CD4-positive, alpha-beta T cell treated with Interleukin-15 for 4 hours (primary cell): ENCODE measurements around the gene LRRC28.
A peak's percentile ranks its signal among the peaks of the same experiment; 100 is the strongest.
"Not testable (repeated sequence)": the region's sequence is repeated elsewhere in the genome, so short reads cannot be mapped to it uniquely, and the experiment has no call there.

Source experiments
- DNase-seq: peaks from one replicate; pipeline ENCODE4 v3.0.0-alpha.2; 2020; ENCODE audit warnings: low spot score

LRRC28 gene

GRCh38 chr15:99250857-99251841 is at the start of gene LRRC28:
TSS of gene LRRC28 (plus strand) at chr15:99251481. CDS start at chr15:99255958, 4,477 bp downstream.
- DNase-seq = peak; percentile 95

- no peak for DNase-seq
Observed at GRCh38 chr15:99202176-99202552, 49.1 kb upstream of the LRRC28 start.

- no peak for DNase-seq
Observed at GRCh38 chr15:99207672-99208071, 43.6 kb upstream of the LRRC28 start.

DNA sequence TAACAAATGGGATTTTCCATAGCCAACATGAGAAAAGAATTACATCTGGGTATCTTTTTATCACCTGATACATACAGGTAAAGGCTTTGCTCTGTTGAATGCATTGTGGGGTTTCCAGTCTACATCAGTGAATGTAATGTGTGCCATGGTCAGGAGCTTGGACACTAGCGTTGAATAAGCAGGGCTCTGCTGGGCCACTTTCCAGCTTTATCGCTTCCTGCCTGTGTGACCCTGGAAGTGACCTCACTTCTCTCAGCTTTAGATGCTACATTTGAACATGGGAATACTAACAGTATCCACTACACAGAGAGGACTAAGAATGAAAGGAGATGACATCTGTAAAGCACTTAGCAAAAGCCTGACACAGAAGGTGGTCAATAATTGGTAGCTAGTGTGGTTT is 42.0 kb upstream of the LRRC28 start:
- no peak for DNase-seq

- DNase-seq = no peak
Observed at GRCh38 chr15:99210334-99210733, 40.9 kb upstream of the LRRC28 start.

GRCh38 chr15:99211926-99212325 is 39.4 kb upstream of the LRRC28 start:
- DNase-seq = no peak

GRCh38 chr15:99212406-99212805 is 38.9 kb upstream of the LRRC28 start:
- DNase-seq = no peak

GRCh38 chr15:99213187-99213811 is 38.0 kb upstream of the LRRC28 start:
- DNase-seq = peak; percentile 54

DNA sequence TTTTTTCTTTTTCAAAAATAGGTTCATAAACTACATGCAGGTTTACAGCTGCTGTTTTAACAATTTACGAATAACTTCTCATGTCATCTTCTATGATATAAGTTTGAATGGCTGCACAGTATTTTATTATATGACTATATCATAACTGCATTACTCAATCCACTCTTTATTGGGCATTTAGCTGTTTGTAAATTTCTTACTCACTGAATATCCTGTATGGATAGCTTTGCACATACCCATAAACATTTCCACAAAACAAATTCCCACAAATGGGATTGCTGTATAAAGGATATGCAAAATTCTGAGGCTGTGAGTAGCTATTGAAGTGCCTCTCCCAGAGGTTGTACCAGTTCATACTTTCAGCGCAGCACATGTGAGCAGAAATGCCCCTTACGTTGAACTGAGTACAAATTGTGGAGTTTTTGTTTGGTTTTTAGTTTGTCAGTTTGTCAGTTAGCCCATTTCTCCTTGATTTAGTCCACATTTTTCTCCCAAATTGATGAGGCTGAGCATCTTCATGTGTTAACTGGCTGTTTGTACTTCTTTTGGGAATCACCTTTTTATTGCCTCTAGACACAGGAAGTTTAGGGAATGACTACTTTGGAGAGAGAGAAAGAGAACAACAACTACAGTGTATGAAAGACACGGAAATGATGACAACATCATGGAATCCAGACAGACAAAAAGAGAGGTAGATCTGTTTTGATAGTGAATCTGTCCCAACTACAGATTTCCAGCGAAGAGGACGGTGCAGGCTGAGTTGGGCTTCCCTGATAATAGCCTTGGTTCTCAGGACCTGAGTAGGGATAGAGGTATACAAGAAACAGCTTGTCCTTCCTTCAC is 26.7 kb upstream of the LRRC28 start:
- DNase-seq = no peak

GRCh38 chr15:99226802-99227201 is 24.5 kb upstream of the LRRC28 start:
- no peak for DNase-seq

- DNase-seq = no peak
Observed at GRCh38 chr15:99228120-99228770, 23.0 kb upstream of the LRRC28 start.

DNA sequence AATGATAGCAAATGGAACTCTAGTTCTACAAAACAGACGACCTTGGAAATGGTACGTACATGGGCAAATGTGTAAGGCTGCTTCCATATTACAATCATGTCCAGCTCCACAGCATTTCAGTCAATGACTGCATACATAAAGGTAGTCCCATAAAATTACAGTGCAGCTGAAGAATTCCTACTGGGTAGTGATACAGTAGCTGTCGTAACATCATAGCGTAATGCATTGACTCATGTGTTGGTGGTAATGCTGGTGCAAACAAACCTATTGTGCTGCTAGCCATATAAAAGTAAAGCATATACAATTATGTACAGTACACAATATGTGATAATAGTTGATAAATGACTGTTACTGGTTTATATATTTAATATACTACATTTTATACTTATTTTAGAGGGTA is 20.4 kb upstream of the LRRC28 start:
- DNase-seq = no peak

DNA sequence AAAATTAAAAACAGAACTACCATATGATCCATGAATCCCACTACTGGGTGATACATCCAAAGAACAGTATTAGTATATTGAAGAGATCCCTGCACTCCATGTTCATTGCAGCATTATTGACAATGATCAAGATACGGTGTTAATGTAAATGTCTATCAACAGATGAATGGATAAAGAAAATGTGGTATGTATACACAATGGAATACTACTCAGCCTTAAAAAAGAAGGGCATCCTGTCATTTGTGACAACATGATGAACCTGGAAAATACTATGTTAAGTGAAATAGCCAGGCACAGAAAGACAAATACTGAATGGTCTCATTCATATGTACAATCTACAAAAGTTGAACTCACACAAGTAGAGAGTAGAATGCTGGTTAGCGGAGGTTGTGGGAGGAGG is 18.5 kb upstream of the LRRC28 start:
- no peak for DNase-seq

DNA sequence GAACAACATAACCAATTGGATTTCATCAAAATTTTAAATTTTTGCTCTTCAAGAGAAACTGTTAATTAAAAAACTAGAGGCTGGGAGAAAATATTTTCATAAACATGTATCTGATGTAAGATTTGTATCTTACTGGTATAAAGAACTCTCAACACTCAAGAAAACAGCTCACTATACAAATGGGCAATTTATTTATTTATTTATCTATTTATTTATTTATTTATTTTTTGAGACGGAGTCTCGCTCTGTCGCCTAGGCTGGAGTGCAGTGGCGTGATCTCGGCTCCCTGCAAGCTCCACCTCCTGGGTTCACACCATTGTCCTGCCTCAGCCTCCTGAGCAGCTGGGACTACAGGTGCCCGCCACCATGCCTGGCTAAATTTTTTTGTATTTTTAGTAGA is 17.1 kb upstream of the LRRC28 start:
- not testable (repeated sequence) for DNase-seq

- DNase-seq = no peak
Observed at GRCh38 chr15:99238849-99239248, 12.4 kb upstream of the LRRC28 start.

DNA sequence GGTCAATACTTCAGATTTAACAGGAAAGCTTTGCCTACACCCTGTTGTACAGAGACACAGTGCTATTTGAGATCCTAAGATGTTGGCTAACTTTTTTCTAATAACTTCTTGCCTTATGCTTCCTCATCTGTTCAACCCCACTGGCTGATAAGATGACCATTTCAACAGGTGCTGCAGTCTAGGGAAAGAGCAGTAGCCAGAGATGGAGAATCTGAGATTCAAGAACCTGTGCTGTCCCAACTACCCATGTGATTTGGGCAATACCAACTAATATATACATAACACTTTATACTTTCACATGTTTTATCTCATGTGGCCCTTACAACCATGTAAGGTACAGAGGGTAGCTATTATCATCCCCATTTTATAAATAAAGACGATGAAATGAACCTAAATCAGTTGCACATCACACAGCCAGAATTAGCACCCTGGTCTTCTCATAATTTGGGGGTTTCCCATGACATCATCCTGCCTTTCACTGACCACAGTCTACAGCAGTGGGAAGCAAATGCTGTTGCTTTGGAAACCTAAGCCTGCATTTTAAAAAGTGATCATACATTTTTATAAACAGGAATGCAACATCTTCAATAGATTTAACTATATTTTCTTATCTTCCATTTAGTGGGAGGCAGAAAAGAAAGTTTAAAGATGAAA is 11.6 kb upstream of the LRRC28 start:
- DNase-seq = peak; percentile 7

DNA sequence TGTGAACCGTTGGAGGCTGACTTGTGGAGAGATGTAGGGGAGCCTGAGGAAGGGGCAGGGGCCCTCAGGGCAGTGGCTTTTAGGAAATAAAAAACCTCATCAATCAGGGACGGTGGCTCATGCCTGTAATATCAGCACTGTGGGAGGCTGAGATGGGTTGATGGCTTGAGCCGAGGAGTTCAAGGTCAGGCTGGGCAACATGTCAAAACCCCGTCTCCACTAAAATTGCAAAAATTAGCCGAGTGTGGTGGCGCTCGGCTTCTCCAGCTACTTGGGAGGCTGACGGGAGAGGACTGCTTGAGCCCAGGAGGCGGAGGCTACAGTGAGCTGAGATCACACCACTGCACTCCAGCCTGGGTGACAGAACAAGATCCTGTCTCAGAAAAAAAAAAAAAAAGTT is 9.5 kb upstream of the LRRC28 start:
- DNase-seq = no peak

- no peak for DNase-seq
Observed at GRCh38 chr15:99244306-99244705, 7.0 kb upstream of the LRRC28 start.

DNA sequence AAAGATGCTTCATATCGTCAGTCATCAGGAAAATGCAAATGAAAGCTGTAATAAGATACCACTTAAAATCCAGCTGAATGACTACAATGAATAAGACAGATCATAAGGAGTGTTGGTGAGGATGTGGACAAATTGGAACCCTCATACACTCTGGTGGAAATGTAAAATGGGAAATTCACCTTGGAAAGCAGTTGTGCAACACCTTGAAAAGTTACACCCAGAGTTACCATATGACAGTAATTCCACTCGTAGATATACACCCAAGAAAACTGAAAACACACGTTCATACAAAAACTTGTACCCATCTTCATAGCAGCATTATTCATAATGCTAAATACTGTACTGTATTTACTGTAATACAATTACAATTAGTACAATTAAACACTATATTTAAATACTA is 4.2 kb upstream of the LRRC28 start:
- no peak for DNase-seq

- DNase-seq = no peak
Observed at GRCh38 chr15:99248000-99248715, 3.1 kb upstream of the LRRC28 start.
